HCT116 (cell line): ENCODE measurements around the gene PDE4B. TPM values are rescaled to one million over a fixed set of nuclear protein-coding genes. Genes with fewer than 3 reads are reported as not detected.

Source experiments
- ATAC-seq: fragments of 200-7000 bp; cut with Tn5 transposase; 2 replicates; pipeline ENCODE4 v1.9.1; 2020; ENCODE audit warnings: mild to moderate bottlenecking, moderate library complexity
- BruUV-seq: library from RNA; stranded (reverse); fragments of 400-500 nt; replicated peaks from 2 replicates; lab custom pipeline; 2021; lab: Mats Ljungman, UMichigan
- CTCF ChIA-PET: fragments of 300-600 bp; sonication (Branson Sonifier 250); formaldehyde crosslinking; loops from one replicate; lab custom pipeline; 2021; ENCODE audit warnings: antibody characterized with exemption; lab: Charles Lee
- POLR2A ChIA-PET: fragments of 300-600, 350-600 bp; sonication (Branson Sonifier 250); formaldehyde crosslinking; loops from one replicate; lab custom pipeline; 2021; ENCODE audit warnings: antibody characterized with exemption; lab: Charles Lee
- RAD21 ChIA-PET, 2 experiments: fragments of 300-600 bp; sonication (Branson Sonifier 250); formaldehyde crosslinking; loops; one replicate each; lab custom pipeline; 2023; ENCODE audit warnings: low total read pairs in 2 of 2; ENCODE audit not compliant: uncharacterized antibody in 2 of 2, unreplicated experiment in 2 of 2, low non-redundant PET in 1 of 2; lab: Charles Lee
- DNase-seq: peaks from one replicate; pipeline ENCODE4 v3.0.0-alpha.2; 2010; ENCODE audit warnings: low read depth, low spot score
- H2AFZ ChIP-seq: fragments of 200-600 bp; shearing (Covaris generic), sonication (generic); 2 replicates; pipeline ENCODE4 v1.6.1; 2017; ENCODE audit warnings: low read depth, mixed run types, mixed read lengths, antibody characterized with exemption, low read length; ENCODE audit not compliant: poor library complexity, severe bottlenecking
- H3K27ac ChIP-seq: 2 replicates; pipeline ENCODE4 v1.5.1; 2012; ENCODE audit warnings: low read depth, low read length
- H3K27me3 ChIP-seq: fragments of 200-600 bp; sonication (generic); 2 replicates; pipeline ENCODE4 v1.6.1; 2016; ENCODE audit warnings: mixed run types, low read length, mixed read lengths; ENCODE audit not compliant: insufficient read depth
- H3K36me3 ChIP-seq, 2 experiments: fragments of 200-500 bp in 1 of 2; fragments of 200-600 bp in 1 of 2; sonication (Bioruptor generic) in 1 of 2; sonication (generic) in 1 of 2; 2 replicates each; pipeline versions ENCODE4 v1.5.1 to v1.6.1; 2014 to 2016; ENCODE audit warnings: low read length in 2 of 2, inconsistent platforms in 1 of 2, mixed read lengths in 1 of 2, mixed run types in 1 of 2; ENCODE audit not compliant: insufficient read depth in 2 of 2, control insufficient read depth in 1 of 2
- H3K4me1 ChIP-seq, 2 experiments: fragments of 200-600 bp in 1 of 2; sonication (generic) in 1 of 2; 2 replicates each; pipeline versions ENCODE4 v1.5.1 to v1.6.1; 2012 to 2017; ENCODE audit warnings: low read length in 2 of 2, inconsistent platforms in 1 of 2, mild to moderate bottlenecking in 1 of 2, mixed read lengths in 1 of 2, mixed run types in 1 of 2, moderate library complexity in 1 of 2; ENCODE audit not compliant: insufficient read depth in 2 of 2, control insufficient read depth in 1 of 2
- H3K4me2 ChIP-seq: fragments of 200-600 bp; sonication (generic); 2 replicates; pipeline ENCODE4 v1.6.1; 2017; ENCODE audit warnings: mixed run types, low read length, mixed read lengths
- H3K4me3 ChIP-seq, 2 experiments: fragments of 200-600 bp in 1 of 2; sonication (generic) in 1 of 2; replicated peaks in 1 of 2; 2 replicates each; pipeline ENCODE4 v1.5.1; 2011 to 2016; ENCODE audit warnings: low read length in 2 of 2, control low read depth in 1 of 2, low read depth in 1 of 2, mild to moderate bottlenecking in 1 of 2, mixed read lengths in 1 of 2, mixed run types in 1 of 2
- H3K79me2 ChIP-seq: fragments of 200-600 bp; sonication (generic); 2 replicates; pipeline ENCODE4 v1.6.1; 2017; ENCODE audit warnings: mild to moderate bottlenecking, mixed run types, low read length, moderate library complexity, mixed read lengths; ENCODE audit not compliant: insufficient read depth
- H3K9ac ChIP-seq: fragments of 200-600 bp; sonication (generic); 2 replicates; pipeline ENCODE4 v1.6.1; 2016; ENCODE audit warnings: low read length, mixed read lengths
- H3K9me2 ChIP-seq: fragments of 200-600 bp; sonication (generic), shearing (Covaris generic); 2 replicates; pipeline ENCODE4 v1.6.1; 2017; ENCODE audit warnings: mixed run types, mild to moderate bottlenecking, moderate library complexity; ENCODE audit not compliant: insufficient read depth
- H3K9me3 ChIP-seq, 2 experiments: fragments of 200-500 bp in 1 of 2; fragments of 200-600 bp in 1 of 2; sonication (Bioruptor generic) in 1 of 2; sonication (generic) in 1 of 2; 2 replicates each; pipeline ENCODE4 v1.6.1; 2014 to 2017; ENCODE audit warnings: low read length in 2 of 2, mixed read lengths in 2 of 2, inconsistent platforms in 1 of 2, low read depth in 1 of 2, mild to moderate bottlenecking in 1 of 2, mixed run types in 1 of 2, moderate library complexity in 1 of 2; ENCODE audit not compliant: control insufficient read depth in 1 of 2, insufficient read depth in 1 of 2
- H4K20me1 ChIP-seq: fragments of 200-600 bp; sonication (generic), shearing (Covaris generic); 2 replicates; pipeline ENCODE4 v1.6.1; 2017; ENCODE audit warnings: mixed run types, mild to moderate bottlenecking, moderate library complexity; ENCODE audit not compliant: insufficient read depth
- POLR2A ChIP-seq: IDR thresholded peaks from 2 replicates; pipeline ENCODE4 v1.7.0; 2011; ENCODE audit warnings: borderline replicate concordance; ENCODE audit not compliant: insufficient read depth, insufficient read length; ENCODE audit errors: extremely low read depth
- SP1 ChIP-seq: IDR thresholded peaks from 2 replicates; pipeline ENCODE4 v1.6.1; 2012; ENCODE audit warnings: low read depth
- TCF7L2 ChIP-seq: IDR thresholded peaks from 2 replicates; pipeline ENCODE4 v1.7.0; 2011; ENCODE audit warnings: borderline replicate concordance, inconsistent platforms; ENCODE audit not compliant: insufficient read depth, insufficient read length; ENCODE audit errors: extremely low read depth
- ZFX ChIP-seq: fragments of 450-650 bp; IDR thresholded peaks from 2 replicates; pipeline ENCODE4 v1.6.1; 2017
- intact Hi-C: fragments of 100-400 bp; cut with micrococcal nuclease; formaldehyde crosslinking; loops from 2 replicates; pipeline ENCODE4 v1.10.0; 2022
- total RNA-seq: library from RNA; stranded (reverse); gene quantifications from one replicate; pipeline ENCODE4 v1.2.1, GENCODE V29; 2021; ENCODE audit not compliant: unreplicated experiment
- TF ChIP-seq, protein P1 (sequence below): IDR thresholded peaks from 2 replicates; pipeline ENCODE4 v1.6.1; 2012; ENCODE audit warnings: low read depth

PDE4B gene
- total RNA-seq, 1 experiment from 2014 or later, result 76.9 TPM

DNA sequence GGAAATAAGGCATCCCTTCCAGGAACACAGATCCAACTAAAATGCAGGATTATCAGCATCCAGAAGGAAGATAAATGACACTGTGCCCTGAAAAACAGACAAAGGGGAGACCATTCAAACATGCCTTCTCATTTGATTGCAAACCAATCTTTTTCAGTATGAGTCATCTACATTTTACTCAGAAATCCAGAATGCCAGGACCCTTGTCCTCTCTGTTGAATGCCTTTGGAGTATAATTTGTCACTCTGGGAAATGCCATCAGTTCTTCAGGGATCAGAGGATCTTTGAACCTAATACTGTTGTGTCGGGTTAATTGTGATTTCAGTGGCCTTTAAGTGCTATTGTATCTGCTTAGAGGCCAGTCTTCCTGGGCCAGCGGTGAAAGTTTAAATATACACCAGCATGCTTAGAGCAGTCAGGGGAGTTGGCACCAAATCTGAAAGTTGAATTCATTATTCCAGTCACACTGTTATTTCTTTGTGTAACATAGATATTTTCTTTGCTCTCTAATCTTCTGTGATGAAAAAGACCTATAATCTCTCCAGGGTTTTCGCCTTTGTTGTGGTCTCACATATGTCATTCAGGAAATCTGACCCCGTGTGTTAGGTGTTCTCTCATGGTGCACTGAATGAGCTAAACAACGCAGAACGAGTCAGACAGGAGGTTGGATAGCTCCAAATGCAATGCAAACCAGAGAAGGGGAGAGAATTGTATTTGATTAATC lies 376.4 kb downstream of the PDE4B start:
- ChIA-PET POLR2A (no interaction called here), CTCF (no interaction called here), RAD21 (no interaction called here)
- Histone ChIP-seq H3K4me1 (peaks cover 11 to 16% of the 10 kb centered on the region in 2 experiments; a peak in 2 of 4 replicates), H3K79me2 (no peaks in the 10 kb centered on the region), H3K9ac (no peak overlapping the region), H3K4me2 (peak overlapping the region; percentile 31), H2AFZ (peak overlapping the region; percentile 34), H3K9me2 (no peaks in the 10 kb centered on the region), H3K27me3 (no peaks in the 10 kb centered on the region), H3K36me3 (no peaks in the 10 kb centered on the region), H3K27ac (no peak overlapping the region)
- DNase-seq (peak; percentile 10), ATAC-seq (peak; percentile 63)
- intact Hi-C loops, result no loop called here
- no TSS peak for BruUV-seq
- TF ChIP-seq ZFX (no peak), SP1 (0 out of 2 replicates have a peak, but pooled peaks have one; percentile 20), TCF7L2 (peak; percentile 28), POLR2A (no peak)
- TF ChIP-seq, protein P1, sequence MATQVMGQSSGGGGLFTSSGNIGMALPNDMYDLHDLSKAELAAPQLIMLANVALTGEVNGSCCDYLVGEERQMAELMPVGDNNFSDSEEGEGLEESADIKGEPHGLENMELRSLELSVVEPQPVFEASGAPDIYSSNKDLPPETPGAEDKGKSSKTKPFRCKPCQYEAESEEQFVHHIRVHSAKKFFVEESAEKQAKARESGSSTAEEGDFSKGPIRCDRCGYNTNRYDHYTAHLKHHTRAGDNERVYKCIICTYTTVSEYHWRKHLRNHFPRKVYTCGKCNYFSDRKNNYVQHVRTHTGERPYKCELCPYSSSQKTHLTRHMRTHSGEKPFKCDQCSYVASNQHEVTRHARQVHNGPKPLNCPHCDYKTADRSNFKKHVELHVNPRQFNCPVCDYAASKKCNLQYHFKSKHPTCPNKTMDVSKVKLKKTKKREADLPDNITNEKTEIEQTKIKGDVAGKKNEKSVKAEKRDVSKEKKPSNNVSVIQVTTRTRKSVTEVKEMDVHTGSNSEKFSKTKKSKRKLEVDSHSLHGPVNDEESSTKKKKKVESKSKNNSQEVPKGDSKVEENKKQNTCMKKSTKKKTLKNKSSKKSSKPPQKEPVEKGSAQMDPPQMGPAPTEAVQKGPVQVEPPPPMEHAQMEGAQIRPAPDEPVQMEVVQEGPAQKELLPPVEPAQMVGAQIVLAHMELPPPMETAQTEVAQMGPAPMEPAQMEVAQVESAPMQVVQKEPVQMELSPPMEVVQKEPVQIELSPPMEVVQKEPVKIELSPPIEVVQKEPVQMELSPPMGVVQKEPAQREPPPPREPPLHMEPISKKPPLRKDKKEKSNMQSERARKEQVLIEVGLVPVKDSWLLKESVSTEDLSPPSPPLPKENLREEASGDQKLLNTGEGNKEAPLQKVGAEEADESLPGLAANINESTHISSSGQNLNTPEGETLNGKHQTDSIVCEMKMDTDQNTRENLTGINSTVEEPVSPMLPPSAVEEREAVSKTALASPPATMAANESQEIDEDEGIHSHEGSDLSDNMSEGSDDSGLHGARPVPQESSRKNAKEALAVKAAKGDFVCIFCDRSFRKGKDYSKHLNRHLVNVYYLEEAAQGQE, result 0 out of 2 replicates have a peak, but pooled peaks have one; percentile 8
- TF ChIP-seq, all 23 proteins: peak for 3
- Histone ChIP-seq H3K9me3 (no peaks in the 10 kb centered on the region), H3K4me3 (no peak overlapping the region), H4K20me1 (no peaks in the 10 kb centered on the region)
